Activated CD8-positive, alpha-beta memory T cell treated with anti-CD3 and anti-CD28 coated beads for 48 hours (primary cell): ENCODE measurements around the gene AFG1L.

Source experiments
- DNase-seq, 3 experiments: peaks; one replicate each; pipeline ENCODE4 v3.0.0-alpha.2; 2020; ENCODE audit warnings: low read depth in 2 of 3, low spot score in 2 of 3

Gene AFG1L

DNA sequence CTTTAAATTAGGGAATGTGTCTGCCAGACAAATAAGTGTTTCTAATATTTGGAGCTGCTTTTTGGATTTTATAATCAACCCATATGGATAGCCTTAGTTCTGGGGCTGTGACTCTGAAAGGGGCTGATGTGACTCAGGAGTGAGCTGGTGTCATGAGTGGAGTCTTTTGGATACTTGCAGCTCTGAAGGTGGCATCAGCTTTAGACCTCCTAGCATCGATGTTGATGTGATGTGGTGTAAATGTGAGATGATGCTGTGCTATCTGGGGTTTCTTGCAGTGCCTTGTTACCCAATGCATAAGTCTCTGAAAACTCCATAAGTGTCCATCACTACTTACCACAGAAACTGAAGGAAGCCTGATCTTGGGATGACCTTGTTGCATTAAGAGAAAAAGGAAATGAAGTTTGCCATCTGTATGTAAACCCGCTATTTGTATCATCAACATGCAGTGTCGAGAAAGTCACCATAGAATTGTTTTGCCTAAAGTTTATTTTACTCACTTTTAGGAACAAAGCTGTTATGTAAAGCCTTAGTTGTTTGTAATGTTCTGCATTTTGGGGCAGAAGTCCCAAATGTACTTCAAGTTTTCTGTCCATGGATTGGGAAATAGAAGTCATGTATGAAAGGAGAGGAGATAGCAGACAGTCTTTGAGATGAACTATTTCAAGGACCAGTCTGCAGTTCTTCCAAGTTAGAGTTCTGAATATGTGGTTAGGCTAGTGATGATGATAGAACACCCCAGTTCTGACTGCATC, 273.9 kb downstream of the AFG1L start:
- DNase-seq, result no peak

DNA sequence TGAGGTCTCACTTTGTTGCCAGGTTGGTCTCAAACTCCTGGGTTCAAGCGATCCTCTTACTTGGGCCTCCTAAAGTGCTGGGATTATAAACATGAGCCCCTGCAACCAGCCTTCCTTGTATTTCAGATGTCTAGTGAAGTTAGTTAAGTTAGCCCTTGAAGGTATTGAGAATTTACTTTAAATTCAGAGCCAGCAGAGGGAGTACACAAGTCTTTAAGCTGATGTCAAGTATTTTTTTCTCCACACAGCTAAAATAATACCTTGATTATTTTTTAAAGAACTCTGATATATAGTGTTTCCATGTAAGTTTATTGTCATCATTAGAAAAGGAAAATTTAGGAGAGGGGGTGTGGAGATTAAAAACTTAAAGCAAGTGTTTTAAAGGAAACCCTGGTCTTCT, 275.7 kb downstream of the AFG1L start:
- no peak for DNase-seq

- DNase-seq, result no peak
Measured at GRCh38 chr6:108574457-108575141, 279.7 kb downstream of the AFG1L start.
